ENCODE measurements around the gene PLCD3. TPM values are rescaled to one million over a fixed set of nuclear protein-coding genes. Genes with fewer than 3 reads are reported as not detected.

PLCD3 gene
- total and polyA plus RNA-seq, 10 of the 15 experiments (the other 5 are each of a cell fraction or from before 2014, with no cell fraction given), result 0.02 to 1.6 (median 0.44) TPM

DNA sequence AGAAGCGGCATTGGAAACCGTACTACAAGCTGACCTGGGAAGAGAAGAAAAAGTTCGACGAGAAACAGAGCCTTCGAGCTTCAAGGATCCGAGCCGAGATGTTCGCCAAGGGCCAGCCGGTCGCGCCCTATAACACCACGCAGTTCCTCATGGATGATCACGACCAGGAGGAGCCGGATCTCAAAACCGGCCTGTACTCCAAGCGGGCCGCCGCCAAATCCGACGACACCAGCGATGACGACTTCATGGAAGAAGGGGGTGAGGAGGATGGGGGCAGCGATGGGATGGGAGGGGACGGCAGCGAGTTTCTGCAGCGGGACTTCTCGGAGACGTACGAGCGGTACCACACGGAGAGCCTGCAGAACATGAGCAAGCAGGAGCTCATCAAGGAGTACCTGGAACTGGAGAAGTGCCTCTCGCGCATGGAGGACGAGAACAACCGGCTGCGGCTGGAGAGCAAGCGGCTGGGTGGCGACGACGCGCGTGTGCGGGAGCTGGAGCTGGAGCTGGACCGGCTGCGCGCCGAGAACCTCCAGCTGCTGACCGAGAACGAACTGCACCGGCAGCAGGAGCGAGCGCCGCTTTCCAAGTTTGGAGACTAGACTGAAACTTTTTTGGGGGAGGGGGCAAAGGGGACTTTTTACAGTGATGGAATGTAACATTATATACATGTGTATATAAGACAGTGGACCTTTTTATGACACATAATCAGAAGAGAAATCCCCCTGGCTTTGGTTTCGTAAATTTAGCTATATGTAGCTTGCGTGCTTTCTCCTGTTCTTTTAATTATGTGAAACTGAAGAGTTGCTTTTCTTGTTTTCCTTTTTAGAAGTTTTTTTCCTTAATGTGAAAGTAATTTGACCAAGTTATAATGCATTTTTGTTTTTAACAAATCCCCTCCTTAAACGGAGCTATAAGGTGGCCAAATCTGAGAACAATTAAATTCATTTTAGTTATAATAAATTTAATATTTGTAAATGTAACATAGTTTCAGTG, 17.7 kb upstream of the PLCD3 start (continued):
- TF ChIP-seq RAD21 (IDR thresholded peaks at IDR 0.05; ENCODE audit: insufficient read depth, low read depth, low read length), result no peak
- TF ChIP-seq CBX5 (IDR thresholded peaks at IDR 0.05; ENCODE audit: low read depth), result no peak
- no peak for TF ChIP-seq ZNF24 (IDR thresholded peaks at IDR 0.05)
- TF ChIP-seq, protein P1, sequence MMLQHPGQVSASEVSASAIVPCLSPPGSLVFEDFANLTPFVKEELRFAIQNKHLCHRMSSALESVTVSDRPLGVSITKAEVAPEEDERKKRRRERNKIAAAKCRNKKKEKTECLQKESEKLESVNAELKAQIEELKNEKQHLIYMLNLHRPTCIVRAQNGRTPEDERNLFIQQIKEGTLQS (IDR thresholded peaks at IDR 0.05; ENCODE audit: borderline replicate concordance, extremely low read depth, low read depth, low read length), result no peak
- no peak for TF ChIP-seq CREM (IDR thresholded peaks at IDR 0.05; ENCODE audit: low read depth)
- TF ChIP-seq RUNX3 (IDR thresholded peaks at IDR 0.05; ENCODE audit: low read length), result peak; percentile 12; the same call in 1 of the 2 replicates
- TF ChIP-seq FOS (IDR thresholded peaks at IDR 0.05; ENCODE audit: borderline replicate concordance, extremely low read depth, insufficient read length), result no peak
- TF ChIP-seq SPI1 (IDR thresholded peaks at IDR 0.05; ENCODE audit: borderline replicate concordance, insufficient read depth, low read depth, low read length), result 0 out of 2 replicates have a peak, but pooled peaks have one; percentile 2
- TF ChIP-seq POLR2AphosphoS2 (IDR thresholded peaks at IDR 0.05; ENCODE audit: low read depth, low read length), result peak; percentile 81
- TF ChIP-seq ZNF274 (IDR thresholded peaks at IDR 0.05; ENCODE audit: insufficient read depth, insufficient read length), result no peak
- TF ChIP-seq SMAD5 (IDR thresholded peaks at IDR 0.05; ENCODE audit: low read depth), result no peak
- TF ChIP-seq, protein P2, sequence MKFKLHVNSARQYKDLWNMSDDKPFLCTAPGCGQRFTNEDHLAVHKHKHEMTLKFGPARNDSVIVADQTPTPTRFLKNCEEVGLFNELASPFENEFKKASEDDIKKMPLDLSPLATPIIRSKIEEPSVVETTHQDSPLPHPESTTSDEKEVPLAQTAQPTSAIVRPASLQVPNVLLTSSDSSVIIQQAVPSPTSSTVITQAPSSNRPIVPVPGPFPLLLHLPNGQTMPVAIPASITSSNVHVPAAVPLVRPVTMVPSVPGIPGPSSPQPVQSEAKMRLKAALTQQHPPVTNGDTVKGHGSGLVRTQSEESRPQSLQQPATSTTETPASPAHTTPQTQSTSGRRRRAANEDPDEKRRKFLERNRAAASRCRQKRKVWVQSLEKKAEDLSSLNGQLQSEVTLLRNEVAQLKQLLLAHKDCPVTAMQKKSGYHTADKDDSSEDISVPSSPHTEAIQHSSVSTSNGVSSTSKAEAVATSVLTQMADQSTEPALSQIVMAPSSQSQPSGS (IDR thresholded peaks at IDR 0.05; ENCODE audit: low read length), result no peak
- TF ChIP-seq, protein P3, sequence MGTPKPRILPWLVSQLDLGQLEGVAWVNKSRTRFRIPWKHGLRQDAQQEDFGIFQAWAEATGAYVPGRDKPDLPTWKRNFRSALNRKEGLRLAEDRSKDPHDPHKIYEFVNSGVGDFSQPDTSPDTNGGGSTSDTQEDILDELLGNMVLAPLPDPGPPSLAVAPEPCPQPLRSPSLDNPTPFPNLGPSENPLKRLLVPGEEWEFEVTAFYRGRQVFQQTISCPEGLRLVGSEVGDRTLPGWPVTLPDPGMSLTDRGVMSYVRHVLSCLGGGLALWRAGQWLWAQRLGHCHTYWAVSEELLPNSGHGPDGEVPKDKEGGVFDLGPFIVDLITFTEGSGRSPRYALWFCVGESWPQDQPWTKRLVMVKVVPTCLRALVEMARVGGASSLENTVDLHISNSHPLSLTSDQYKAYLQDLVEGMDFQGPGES (IDR thresholded peaks at IDR 0.05), result no peak
- TF ChIP-seq, protein P4, sequence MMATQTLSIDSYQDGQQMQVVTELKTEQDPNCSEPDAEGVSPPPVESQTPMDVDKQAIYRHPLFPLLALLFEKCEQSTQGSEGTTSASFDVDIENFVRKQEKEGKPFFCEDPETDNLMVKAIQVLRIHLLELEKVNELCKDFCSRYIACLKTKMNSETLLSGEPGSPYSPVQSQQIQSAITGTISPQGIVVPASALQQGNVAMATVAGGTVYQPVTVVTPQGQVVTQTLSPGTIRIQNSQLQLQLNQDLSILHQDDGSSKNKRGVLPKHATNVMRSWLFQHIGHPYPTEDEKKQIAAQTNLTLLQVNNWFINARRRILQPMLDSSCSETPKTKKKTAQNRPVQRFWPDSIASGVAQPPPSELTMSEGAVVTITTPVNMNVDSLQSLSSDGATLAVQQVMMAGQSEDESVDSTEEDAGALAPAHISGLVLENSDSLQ (IDR thresholded peaks at IDR 0.05), result no peak
- TF ChIP-seq, protein P5, sequence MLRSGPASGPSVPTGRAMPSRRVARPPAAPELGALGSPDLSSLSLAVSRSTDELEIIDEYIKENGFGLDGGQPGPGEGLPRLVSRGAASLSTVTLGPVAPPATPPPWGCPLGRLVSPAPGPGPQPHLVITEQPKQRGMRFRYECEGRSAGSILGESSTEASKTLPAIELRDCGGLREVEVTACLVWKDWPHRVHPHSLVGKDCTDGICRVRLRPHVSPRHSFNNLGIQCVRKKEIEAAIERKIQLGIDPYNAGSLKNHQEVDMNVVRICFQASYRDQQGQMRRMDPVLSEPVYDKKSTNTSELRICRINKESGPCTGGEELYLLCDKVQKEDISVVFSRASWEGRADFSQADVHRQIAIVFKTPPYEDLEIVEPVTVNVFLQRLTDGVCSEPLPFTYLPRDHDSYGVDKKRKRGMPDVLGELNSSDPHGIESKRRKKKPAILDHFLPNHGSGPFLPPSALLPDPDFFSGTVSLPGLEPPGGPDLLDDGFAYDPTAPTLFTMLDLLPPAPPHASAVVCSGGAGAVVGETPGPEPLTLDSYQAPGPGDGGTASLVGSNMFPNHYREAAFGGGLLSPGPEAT (IDR thresholded peaks at IDR 0.05; ENCODE audit: low read depth), result peak; percentile 58; the same call in 1 of the 2 replicates
- TF ChIP-seq SP1 (IDR thresholded peaks at IDR 0.05; ENCODE audit: low read depth, low read length), result no peak
- TF ChIP-seq GATAD2B (conservative IDR thresholded peaks at IDR 0.05; ENCODE audit: low read depth), result no peak
- TF ChIP-seq, protein P6, sequence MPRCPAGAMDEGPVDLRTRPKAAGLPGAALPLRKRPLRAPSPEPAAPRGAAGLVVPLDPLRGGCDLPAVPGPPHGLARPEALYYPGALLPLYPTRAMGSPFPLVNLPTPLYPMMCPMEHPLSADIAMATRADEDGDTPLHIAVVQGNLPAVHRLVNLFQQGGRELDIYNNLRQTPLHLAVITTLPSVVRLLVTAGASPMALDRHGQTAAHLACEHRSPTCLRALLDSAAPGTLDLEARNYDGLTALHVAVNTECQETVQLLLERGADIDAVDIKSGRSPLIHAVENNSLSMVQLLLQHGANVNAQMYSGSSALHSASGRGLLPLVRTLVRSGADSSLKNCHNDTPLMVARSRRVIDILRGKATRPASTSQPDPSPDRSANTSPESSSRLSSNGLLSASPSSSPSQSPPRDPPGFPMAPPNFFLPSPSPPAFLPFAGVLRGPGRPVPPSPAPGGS (IDR thresholded peaks at IDR 0.05; ENCODE audit: borderline replicate concordance, insufficient read depth, low read depth, low read length, poor library complexity, severe bottlenecking), result peak; percentile 56
- no peak for TF ChIP-seq ZBED1 (IDR thresholded peaks at IDR 0.05; ENCODE audit: borderline replicate concordance)
- TF ChIP-seq SIN3A (IDR thresholded peaks at IDR 0.05; ENCODE audit: low read depth, low read length), result no peak
- TF ChIP-seq MTA2 (IDR thresholded peaks at IDR 0.05; ENCODE audit: low read depth), result peak; percentile 40; the same call in 1 of the 2 replicates
- TF ChIP-seq NRF1 (conservative IDR thresholded peaks at IDR 0.05; ENCODE audit: low read depth, low read length), result no peak
- 0 out of 2 replicates have a peak, but pooled peaks have one; percentile 14 for TF ChIP-seq BRCA1 (IDR thresholded peaks at IDR 0.05; ENCODE audit: low read depth, low read length)
